Fibroblast of pulmonary artery (primary cell): ENCODE data around the gene ERP27.
A peak's percentile ranks its signal among the peaks of the same experiment; 100 is the strongest.

Source experiments
- DNase-seq: peaks from one replicate; pipeline ENCODE4 v3.0.0-alpha.2; 2010; ENCODE audit warnings: low read depth
- H3K4me3 ChIP-seq: replicated peaks from 2 replicates; pipeline ENCODE4 v1.5.1; 2011; ENCODE audit warnings: low read depth, mild to moderate bottlenecking, control low read depth, low read length, moderate library complexity
- TF ChIP-seq, protein P1 (sequence below): IDR thresholded peaks from 2 replicates; pipeline ENCODE4 v1.5.1; 2011; ENCODE audit warnings: mild to moderate bottlenecking, control low read depth, low read length, inconsistent platforms; ENCODE audit errors: missing control alignments

Gene ERP27

DNA sequence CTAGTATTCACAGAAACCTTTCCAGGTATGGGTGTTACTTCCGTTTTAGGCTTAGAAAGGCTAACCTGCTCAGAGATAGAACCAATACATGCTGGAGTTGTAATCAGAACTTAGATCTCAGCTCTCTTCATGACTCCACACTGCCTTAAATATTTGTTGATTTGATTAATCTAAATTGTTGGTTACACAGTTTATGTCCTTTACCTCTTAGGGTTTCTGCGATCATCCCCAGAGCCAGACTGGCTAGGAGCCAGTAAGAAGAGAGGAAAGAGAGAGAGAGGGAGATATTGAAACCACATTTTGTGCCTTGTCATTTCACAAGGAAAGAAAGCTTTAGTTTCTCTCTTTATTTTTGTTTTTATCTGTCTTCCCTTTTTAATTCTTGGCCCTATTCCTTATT is 35.9 kb downstream of the ERP27 start:
- H3K4me3 ChIP-seq: no peak overlapping the region
- TF ChIP-seq, protein P1, sequence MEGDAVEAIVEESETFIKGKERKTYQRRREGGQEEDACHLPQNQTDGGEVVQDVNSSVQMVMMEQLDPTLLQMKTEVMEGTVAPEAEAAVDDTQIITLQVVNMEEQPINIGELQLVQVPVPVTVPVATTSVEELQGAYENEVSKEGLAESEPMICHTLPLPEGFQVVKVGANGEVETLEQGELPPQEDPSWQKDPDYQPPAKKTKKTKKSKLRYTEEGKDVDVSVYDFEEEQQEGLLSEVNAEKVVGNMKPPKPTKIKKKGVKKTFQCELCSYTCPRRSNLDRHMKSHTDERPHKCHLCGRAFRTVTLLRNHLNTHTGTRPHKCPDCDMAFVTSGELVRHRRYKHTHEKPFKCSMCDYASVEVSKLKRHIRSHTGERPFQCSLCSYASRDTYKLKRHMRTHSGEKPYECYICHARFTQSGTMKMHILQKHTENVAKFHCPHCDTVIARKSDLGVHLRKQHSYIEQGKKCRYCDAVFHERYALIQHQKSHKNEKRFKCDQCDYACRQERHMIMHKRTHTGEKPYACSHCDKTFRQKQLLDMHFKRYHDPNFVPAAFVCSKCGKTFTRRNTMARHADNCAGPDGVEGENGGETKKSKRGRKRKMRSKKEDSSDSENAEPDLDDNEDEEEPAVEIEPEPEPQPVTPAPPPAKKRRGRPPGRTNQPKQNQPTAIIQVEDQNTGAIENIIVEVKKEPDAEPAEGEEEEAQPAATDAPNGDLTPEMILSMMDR: no peak
- DNase-seq: no peak

DNA sequence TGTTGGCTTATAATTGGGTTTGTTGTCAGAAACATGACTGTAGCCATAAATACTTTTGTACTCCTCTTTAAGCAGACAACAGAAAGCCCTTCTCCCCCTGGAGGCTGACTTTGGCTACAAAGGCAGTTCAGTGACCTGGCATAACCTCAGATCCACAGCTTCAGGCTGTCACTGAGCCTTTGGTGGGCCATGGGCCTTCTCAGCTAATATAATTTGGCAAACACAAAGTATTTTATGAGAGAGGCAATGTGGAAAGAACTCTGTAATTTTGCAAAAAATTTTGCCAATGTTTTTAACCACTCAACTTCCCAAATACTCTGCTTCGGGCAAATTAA is 37.1 kb downstream of the ERP27 start:
- no peak overlapping the region for H3K4me3 ChIP-seq
- TF ChIP-seq, protein P1: no peak
- DNase-seq: no peak

DNA sequence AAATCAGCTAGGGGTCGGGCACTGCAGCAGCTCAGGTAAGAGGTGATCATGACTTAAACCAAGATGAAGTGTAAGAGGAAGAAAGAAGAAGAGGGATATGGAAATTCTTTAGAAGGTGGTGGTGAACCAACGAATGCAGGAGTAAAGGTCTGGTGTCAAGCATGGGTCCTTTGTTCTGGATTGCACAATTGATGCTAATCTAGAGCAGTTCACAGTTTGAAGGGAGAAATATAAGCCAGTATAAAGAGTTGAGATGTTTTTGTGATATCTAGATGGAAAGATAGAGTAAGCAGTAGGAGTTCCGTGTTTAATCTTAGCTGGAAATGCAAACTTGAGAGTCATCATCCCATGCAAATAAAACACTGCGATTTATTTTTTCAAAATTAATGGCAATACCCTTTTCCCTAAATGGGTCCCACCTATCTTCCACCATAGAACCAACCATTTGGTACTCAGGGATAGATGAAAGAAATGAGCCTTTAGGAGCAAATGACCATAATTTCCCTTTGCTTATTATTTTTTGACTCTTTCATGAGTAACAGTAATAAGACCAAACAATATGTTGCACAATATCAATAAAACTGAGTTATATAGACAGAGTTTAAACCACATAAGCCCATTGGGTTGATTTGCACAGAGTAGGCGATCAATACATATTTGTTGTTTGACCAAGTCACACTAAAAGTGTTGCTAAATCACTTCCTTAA is 37.7 kb downstream of the ERP27 start:
- TF ChIP-seq, protein P1: no peak
- no peak overlapping the region for H3K4me3 ChIP-seq
- DNase-seq: no peak

DNA sequence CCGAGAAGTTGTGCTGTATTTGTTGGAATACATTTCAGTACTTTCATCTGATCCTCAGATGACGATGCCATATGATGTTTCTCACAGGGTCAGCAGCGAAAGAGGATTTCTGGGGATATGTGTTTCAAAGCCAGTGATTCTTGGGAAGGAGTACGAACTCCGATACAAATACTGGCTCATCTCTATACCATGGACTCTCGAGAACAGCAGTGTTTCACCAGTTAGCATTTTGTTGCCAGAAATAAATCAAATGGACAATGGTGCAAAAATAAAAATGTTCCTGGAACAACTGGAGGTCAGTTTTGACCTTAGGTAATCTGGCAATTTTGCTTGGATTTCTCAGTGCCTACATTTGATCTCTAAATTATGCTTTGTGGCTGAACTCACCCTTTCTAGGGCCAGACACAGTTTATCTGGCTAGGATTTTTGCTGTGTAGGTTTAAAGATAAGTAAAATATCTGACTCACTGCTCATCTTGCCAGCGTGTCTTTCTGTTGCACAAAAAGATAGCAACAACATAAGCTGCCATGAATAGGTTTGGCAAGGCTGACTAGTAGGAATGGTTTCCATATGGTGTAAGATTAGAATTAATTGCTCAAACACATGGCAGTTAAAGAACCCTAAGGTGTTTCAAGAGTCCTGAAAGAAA is 41.7 kb downstream of the ERP27 start:
- TF ChIP-seq, protein P1: no peak
- H3K4me3 ChIP-seq: no peak overlapping the region
- peak; percentile 84 for DNase-seq

DNA sequence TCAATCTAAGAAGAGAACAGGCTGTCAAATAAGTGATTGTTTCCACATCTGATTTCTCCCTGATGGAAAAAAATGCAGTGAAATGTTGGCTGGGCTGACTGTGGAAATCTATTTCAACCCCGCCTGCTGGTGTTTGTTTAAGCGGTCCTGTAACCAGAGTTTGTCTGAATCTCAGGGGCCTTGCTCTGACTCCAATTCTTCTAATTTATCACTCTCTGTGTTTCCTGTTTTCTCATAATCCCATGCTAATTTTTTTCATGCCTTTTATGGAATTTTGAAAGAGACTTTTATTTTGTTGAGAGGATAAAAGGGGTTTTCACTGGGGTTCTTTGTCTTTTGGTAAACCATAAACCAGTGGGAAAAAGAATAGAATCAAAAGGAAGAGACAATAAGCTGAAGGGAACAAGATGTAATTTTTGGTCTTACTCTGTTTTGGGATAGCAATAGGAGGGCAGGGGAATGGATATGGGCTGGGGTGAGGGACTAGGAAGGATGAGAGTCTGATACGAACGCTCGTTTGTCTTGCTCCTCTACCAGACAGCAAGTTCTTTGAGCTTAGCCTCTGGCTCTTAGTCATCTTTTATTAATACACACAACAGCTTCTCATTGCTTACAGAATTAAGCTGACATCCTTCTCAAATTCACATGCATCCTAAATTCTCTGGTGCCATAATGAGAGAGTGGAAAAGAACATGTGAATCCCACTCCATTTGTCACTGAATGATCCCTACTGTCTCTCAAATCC is 44.7 kb downstream of the ERP27 start:
- TF ChIP-seq, protein P1: no peak
- peak; percentile 73 for DNase-seq
- H3K4me3 ChIP-seq: no peak overlapping the region

DNA sequence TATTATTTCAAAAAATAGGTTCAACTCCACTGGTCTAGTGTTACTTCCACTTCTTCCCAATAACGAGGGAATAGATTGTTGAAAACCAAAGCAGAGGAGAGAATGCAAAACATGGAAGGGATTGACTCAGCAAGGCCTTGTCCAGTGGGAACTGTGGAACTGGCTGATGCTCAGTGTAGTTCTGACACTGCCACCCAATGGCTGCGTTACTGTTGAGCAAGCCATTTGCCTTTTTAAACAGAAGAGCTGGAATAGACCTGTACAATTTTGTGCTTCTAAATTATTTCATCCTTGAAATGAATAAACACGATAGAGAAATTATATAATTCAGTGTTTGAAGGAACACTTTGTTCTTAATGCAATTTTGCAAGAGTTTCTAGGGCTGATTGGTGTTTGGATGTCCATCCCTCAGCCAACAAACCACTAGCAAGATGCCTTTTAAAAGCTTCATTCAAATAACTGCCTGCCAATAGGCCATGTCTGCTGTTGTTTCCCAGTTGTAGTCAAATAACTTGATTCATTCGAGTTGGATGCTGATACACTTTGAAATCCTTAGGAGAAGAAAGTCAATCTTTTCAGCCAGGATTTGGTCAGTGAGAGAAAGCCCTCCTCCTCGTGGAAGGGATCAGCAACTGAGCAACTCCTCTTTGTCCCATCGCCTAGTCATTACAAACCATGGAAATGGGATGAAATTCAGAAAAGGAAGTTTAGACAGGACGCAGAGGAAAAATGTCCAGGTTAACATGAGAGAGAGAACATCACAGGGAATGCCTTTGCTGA is 45.4 kb downstream of the ERP27 start:
- DNase-seq: peak; percentile 71
- TF ChIP-seq, protein P1: peak; percentile 43
- no peak overlapping the region for H3K4me3 ChIP-seq
